ENCODE results near the gene CITED1. TPM values are rescaled to one million over a fixed set of nuclear protein-coding genes. Genes with fewer than 3 reads are reported as not detected.

Gene CITED1
- total and polyA plus RNA-seq, 2 of the 4 experiments (the other 2 are of a cell fraction): 0.18 to 0.24 TPM

DNA sequence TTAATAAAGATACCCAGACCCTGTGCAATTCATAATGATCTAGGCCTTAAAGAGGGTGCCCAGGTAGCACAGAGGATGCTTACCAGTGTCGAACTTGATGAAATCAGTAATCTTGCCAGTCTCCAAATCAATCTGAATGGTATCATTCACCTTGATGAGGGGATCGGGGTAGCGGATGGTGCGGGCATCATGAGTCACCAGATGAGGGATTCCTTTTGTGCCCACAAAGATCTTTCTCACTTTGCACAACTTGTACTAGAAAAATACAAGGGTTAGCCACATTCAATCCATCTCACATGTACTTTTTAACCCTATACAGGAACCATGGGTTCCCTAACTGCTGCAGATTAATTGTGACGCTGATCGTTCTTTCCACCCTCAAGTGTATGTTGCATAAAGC is 32.0 kb downstream of the CITED1 start:
- H2BK15ac ChIP-seq (ENCODE audit: low read depth, low read length): no peak overlapping the region
- intact Hi-C loops (cut with micrococcal nuclease): no loop called here

More for the DNA sequence above, 32.0 kb downstream of the CITED1 start:
- Histone ChIP-seq H3K4ac (ENCODE audit: low read depth, low read length) (no peak overlapping the region), H3K9me1 (ENCODE audit: insufficient read depth, low read length) (peaks cover 27% of the 10 kb centered on the region), H3K27ac (ENCODE audit: insufficient read depth, low read length) (no peak overlapping the region), H3K23ac (ENCODE audit: low read depth, low read length) (no peak overlapping the region), H4K5ac (ENCODE audit: low read depth, low read length) (no peak overlapping the region), H3K4me2 (ENCODE audit: low read depth, low read length) (peak overlapping the region; percentile 21; the same call in 1 of the 2 replicates), H2AK9ac (replicated peaks; ENCODE audit: low read depth, low read length, poor library complexity) (no peak overlapping the region), H3K4me3 (ENCODE audit: insufficient read depth, low read depth, low read length) (no peak overlapping the region), H2AFZ (replicated peaks; ENCODE audit: low read length, poor library complexity) (no peak overlapping the region), H2BK5ac (ENCODE audit: low read depth, low read length, poor library complexity, severe bottlenecking) (no peak overlapping the region), H2BK120ac (ENCODE audit: low read depth, low read length) (no peak overlapping the region), H3K9me3 (ENCODE audit: control insufficient read depth, insufficient read depth, low read length) (no peaks in the 10 kb centered on the region), H2AK5ac (ENCODE audit: low read depth, low read length) (no peak overlapping the region), H4K20me1 (ENCODE audit: insufficient read depth, low read length) (peaks cover 78% of the 10 kb centered on the region), H3K9ac (ENCODE audit: low read depth, low read length) (no peak overlapping the region), H4K91ac (ENCODE audit: insufficient read depth, low read depth, low read length) (no peak overlapping the region), H2BK20ac (ENCODE audit: low read depth, low read length) (no peak overlapping the region), H3K27me3 (ENCODE audit: control insufficient read depth, insufficient read depth, low read length) (peaks cover 4% of the 10 kb centered on the region; the same call in 1 of the 2 replicates), H3K36me3 (ENCODE audit: control insufficient read depth, insufficient read depth, low read length) (peaks cover 51% of the 10 kb centered on the region), H3K56ac (ENCODE audit: extremely low read depth, insufficient read depth, low read length) (no peak overlapping the region), H3K79me1 (ENCODE audit: low read depth in 1 of 2, low read length in 2 of 2) (peaks cover 22 to 63% of the 10 kb centered on the region in 2 experiments), H3K4me1 (ENCODE audit: control insufficient read depth, insufficient read depth, low read length) (peaks cover 27% of the 10 kb centered on the region), H3K14ac (replicated peaks; ENCODE audit: low read depth, low read length) (no peak overlapping the region), H3K18ac (ENCODE audit: low read depth, low read length) (no peak overlapping the region), H4K8ac (ENCODE audit: low read depth in 2 of 2, low read length in 2 of 2) (no peak overlapping the region)
- dilution Hi-C loops (cut with HindIII; ENCODE audit: low sequenced_read_pairs, unreplicated experiment) (no loop called here), in situ Hi-C loops (cut with MboI; ENCODE audit: low sequenced_read_pairs) (no loop called here)
- TF ChIP-seq RCOR1 (IDR thresholded peaks at IDR 0.05; ENCODE audit: insufficient replicate concordance, low read length) (no peak), FOS (IDR thresholded peaks at IDR 0.05; ENCODE audit: low read depth, low read length) (no peak), POLR2A (IDR thresholded peaks at IDR 0.05; ENCODE audit: low read depth, low read length) (no peak)
- TF ChIP-seq, protein P1, sequence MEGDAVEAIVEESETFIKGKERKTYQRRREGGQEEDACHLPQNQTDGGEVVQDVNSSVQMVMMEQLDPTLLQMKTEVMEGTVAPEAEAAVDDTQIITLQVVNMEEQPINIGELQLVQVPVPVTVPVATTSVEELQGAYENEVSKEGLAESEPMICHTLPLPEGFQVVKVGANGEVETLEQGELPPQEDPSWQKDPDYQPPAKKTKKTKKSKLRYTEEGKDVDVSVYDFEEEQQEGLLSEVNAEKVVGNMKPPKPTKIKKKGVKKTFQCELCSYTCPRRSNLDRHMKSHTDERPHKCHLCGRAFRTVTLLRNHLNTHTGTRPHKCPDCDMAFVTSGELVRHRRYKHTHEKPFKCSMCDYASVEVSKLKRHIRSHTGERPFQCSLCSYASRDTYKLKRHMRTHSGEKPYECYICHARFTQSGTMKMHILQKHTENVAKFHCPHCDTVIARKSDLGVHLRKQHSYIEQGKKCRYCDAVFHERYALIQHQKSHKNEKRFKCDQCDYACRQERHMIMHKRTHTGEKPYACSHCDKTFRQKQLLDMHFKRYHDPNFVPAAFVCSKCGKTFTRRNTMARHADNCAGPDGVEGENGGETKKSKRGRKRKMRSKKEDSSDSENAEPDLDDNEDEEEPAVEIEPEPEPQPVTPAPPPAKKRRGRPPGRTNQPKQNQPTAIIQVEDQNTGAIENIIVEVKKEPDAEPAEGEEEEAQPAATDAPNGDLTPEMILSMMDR (conservative IDR thresholded peaks at IDR 0.05; ENCODE audit: low read depth, low read length): no peak
- TF ChIP-seq, protein P2, sequence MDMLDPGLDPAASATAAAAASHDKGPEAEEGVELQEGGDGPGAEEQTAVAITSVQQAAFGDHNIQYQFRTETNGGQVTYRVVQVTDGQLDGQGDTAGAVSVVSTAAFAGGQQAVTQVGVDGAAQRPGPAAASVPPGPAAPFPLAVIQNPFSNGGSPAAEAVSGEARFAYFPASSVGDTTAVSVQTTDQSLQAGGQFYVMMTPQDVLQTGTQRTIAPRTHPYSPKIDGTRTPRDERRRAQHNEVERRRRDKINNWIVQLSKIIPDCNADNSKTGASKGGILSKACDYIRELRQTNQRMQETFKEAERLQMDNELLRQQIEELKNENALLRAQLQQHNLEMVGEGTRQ (IDR thresholded peaks at IDR 0.05; ENCODE audit: low read depth, low read length): no peak
- POLR2A ChIA-PET (ENCODE audit: unreplicated experiment): no interaction called here
- ATAC-seq (ENCODE audit: low read depth): no peak
- 100% methylated on average over 2 of the region's 6 CpGs; no CpG with 5 or more reads in 1 of the 2 experiments for WGBS, 2 experiments (ENCODE audit: extremely low coverage in 2 of 2, insufficient read length in 1 of 2)
- no TSS peak for BruUV-seq (replicated peaks)
- no peak for DNase-seq
- CTCF ChIA-PET: no interaction called here
